ENCODE data around the gene PLCH2. TPM values are rescaled to one million over a fixed set of nuclear protein-coding genes. Genes with fewer than 3 reads are reported as not detected.

The PLCH2 gene
- total and polyA plus RNA-seq, 4 donors, result 0.33 to 1.3 (median 1.0) TPM; not detected in 1

DNA sequence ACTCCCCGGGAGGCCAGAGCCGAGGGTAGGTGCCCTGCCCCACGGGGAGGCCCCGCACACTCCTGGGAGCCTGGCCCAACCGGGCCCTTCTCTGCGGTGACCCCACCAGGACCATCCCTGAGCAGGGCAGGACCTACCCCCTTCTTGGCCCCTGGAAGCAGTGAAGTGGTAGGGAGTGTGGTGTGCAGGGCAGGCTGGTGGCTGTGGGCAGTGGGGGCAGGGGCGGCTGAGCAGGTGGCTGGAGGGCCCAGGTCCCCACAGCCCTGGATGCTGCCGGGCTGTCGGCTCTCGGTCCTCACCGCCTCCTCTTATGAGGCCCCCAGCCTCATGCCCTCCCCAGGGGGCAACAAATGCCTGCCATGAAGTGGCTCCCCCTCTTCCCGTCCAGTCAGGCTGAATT is 19.5 kb downstream of the PLCH2 start:
- Histone ChIP-seq H3K9me3 (ENCODE audit: control insufficient read depth in 4 of 4, low read length in 3 of 4) (no peaks in the 10 kb centered on the region), H3K4me3 (ENCODE audit: low read depth in 1 of 3, low read length in 3 of 3) (no peak overlapping the region), H3K27ac (ENCODE audit: low read depth in 1 of 2, low read length in 2 of 2) (no peak overlapping the region), H3K36me3 (ENCODE audit: control insufficient read depth in 4 of 4, insufficient read depth in 3 of 4, low read depth in 1 of 4, low read length in 3 of 4) (no peaks in the 10 kb centered on the region), H3K27me3 (ENCODE audit: control insufficient read depth in 4 of 4, insufficient read depth in 4 of 4, low read length in 3 of 4) (no peaks in the 10 kb centered on the region), H3K9ac (ENCODE audit: low read depth in 1 of 2, low read length in 2 of 2) (no peak overlapping the region), H3K4me1 (ENCODE audit: control insufficient read depth in 4 of 4, insufficient read depth in 4 of 4, low read length in 3 of 4) (peaks cover 6 to 11% (median 10%) of the 10 kb centered on the region in 4 donors)
- 94% methylated on average over 12 of the region's 12 CpGs for WGBS
- DNase-seq (ENCODE audit: low spot score), result no peak
- no peak for TF ChIP-seq GABPA (IDR thresholded peaks at IDR 0.05 in 1 of 2, conservative IDR thresholded peaks at IDR 0.05 in 1 of 2)

DNA sequence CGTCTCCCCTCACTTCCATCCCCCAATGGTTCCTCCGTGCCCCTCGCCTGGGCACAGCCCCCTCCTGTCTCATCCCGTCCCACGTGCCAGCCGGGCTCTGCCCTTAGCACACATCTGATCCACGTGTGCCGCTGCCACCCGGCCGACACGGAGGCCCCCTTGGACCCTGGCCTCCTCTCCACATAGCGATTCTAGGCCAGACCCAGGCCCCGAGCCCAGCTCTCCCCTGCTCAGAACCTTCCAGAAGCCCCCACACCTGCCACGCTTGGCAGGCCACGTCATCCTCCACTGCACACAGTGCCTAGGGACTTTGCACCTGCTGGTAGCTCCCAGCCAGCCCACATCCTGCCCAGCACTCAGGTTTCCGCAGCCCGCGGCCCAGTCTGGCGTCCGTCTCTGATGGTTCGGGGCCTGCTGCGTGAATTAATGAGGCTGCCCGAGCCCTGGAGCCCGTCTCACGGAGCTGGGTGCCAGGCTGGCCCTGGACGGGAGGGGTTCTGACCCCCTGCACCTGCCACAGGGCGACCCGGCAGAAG is 20.1 kb downstream of the PLCH2 start:
- Histone ChIP-seq H3K9ac (ENCODE audit: low read depth in 1 of 2, low read length in 2 of 2) (no peak overlapping the region), H3K9me3 (ENCODE audit: control insufficient read depth in 4 of 4, low read length in 3 of 4) (no peaks in the 10 kb centered on the region), H3K4me3 (ENCODE audit: low read depth in 1 of 3, low read length in 3 of 3) (no peak overlapping the region), H3K27me3 (ENCODE audit: control insufficient read depth in 4 of 4, insufficient read depth in 4 of 4, low read length in 3 of 4) (no peaks in the 10 kb centered on the region), H3K27ac (ENCODE audit: low read depth in 1 of 2, low read length in 2 of 2) (no peak overlapping the region), H3K4me1 (ENCODE audit: control insufficient read depth in 4 of 4, insufficient read depth in 4 of 4, low read length in 3 of 4) (peaks cover 6 to 11% (median 10%) of the 10 kb centered on the region in 4 donors), H3K36me3 (ENCODE audit: control insufficient read depth in 4 of 4, insufficient read depth in 3 of 4, low read depth in 1 of 4, low read length in 3 of 4) (no peaks in the 10 kb centered on the region)
- WGBS, result 89% methylated on average over 28 of the region's 28 CpGs
- TF ChIP-seq, protein P1, sequence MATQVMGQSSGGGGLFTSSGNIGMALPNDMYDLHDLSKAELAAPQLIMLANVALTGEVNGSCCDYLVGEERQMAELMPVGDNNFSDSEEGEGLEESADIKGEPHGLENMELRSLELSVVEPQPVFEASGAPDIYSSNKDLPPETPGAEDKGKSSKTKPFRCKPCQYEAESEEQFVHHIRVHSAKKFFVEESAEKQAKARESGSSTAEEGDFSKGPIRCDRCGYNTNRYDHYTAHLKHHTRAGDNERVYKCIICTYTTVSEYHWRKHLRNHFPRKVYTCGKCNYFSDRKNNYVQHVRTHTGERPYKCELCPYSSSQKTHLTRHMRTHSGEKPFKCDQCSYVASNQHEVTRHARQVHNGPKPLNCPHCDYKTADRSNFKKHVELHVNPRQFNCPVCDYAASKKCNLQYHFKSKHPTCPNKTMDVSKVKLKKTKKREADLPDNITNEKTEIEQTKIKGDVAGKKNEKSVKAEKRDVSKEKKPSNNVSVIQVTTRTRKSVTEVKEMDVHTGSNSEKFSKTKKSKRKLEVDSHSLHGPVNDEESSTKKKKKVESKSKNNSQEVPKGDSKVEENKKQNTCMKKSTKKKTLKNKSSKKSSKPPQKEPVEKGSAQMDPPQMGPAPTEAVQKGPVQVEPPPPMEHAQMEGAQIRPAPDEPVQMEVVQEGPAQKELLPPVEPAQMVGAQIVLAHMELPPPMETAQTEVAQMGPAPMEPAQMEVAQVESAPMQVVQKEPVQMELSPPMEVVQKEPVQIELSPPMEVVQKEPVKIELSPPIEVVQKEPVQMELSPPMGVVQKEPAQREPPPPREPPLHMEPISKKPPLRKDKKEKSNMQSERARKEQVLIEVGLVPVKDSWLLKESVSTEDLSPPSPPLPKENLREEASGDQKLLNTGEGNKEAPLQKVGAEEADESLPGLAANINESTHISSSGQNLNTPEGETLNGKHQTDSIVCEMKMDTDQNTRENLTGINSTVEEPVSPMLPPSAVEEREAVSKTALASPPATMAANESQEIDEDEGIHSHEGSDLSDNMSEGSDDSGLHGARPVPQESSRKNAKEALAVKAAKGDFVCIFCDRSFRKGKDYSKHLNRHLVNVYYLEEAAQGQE (IDR thresholded peaks at IDR 0.05), result no peak
- no peak for TF ChIP-seq SP1 (IDR thresholded peaks at IDR 0.05)
- TF ChIP-seq FOXA1 (IDR thresholded peaks at IDR 0.05), result no peak
- TF ChIP-seq FOXA2 (IDR thresholded peaks at IDR 0.05), result no peak
- TF ChIP-seq HNF4A (conservative IDR thresholded peaks at IDR 0.05), result no peak
- no peak for TF ChIP-seq YY1 (IDR thresholded peaks at IDR 0.05)
- TF ChIP-seq NR2F2 (IDR thresholded peaks at IDR 0.05), result no peak
- no peak for TF ChIP-seq RAD21 (IDR thresholded peaks at IDR 0.05)
- TF ChIP-seq, protein P2, sequence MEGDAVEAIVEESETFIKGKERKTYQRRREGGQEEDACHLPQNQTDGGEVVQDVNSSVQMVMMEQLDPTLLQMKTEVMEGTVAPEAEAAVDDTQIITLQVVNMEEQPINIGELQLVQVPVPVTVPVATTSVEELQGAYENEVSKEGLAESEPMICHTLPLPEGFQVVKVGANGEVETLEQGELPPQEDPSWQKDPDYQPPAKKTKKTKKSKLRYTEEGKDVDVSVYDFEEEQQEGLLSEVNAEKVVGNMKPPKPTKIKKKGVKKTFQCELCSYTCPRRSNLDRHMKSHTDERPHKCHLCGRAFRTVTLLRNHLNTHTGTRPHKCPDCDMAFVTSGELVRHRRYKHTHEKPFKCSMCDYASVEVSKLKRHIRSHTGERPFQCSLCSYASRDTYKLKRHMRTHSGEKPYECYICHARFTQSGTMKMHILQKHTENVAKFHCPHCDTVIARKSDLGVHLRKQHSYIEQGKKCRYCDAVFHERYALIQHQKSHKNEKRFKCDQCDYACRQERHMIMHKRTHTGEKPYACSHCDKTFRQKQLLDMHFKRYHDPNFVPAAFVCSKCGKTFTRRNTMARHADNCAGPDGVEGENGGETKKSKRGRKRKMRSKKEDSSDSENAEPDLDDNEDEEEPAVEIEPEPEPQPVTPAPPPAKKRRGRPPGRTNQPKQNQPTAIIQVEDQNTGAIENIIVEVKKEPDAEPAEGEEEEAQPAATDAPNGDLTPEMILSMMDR (IDR thresholded peaks at IDR 0.05; ENCODE audit: low read depth, low read length, missing input control), result no peak
- TF ChIP-seq HNF4G (IDR thresholded peaks at IDR 0.05), result no peak
- TF ChIP-seq, protein P3, sequence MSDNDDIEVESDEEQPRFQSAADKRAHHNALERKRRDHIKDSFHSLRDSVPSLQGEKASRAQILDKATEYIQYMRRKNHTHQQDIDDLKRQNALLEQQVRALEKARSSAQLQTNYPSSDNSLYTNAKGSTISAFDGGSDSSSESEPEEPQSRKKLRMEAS (IDR thresholded peaks at IDR 0.05), result no peak
- TF ChIP-seq JUND (IDR thresholded peaks at IDR 0.05), result no peak
- no peak for TF ChIP-seq EGR1 (IDR thresholded peaks at IDR 0.05; ENCODE audit: low read depth in 2 of 2)
- no peak for DNase-seq (ENCODE audit: low spot score)

DNA sequence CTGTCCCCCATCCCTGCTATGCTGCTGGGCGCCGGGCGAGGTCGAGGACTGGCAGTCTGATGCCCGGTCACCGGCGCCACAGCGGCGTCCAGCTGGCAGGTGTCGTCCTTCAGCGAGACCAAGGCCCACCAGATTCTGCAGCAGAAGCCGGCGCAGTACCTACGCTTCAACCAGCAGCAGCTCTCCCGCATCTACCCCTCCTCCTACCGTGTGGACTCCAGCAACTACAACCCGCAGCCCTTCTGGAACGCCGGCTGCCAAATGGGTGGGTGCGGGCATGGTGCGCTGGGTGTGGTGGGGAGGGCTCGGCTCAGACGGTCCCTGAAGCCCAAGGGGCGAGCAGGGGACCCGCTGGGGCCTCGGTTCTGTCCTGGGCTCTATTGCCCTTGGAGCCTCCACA is 20.7 kb downstream of the PLCH2 start:
- Histone ChIP-seq H3K4me1 (ENCODE audit: control insufficient read depth in 4 of 4, insufficient read depth in 4 of 4, low read length in 3 of 4) (peaks cover 6 to 11% (median 10%) of the 10 kb centered on the region in 4 donors), H3K27me3 (ENCODE audit: control insufficient read depth in 4 of 4, insufficient read depth in 4 of 4, low read length in 3 of 4) (no peaks in the 10 kb centered on the region), H3K27ac (ENCODE audit: low read depth in 1 of 2, low read length in 2 of 2) (no peak overlapping the region), H3K36me3 (ENCODE audit: control insufficient read depth in 4 of 4, insufficient read depth in 3 of 4, low read depth in 1 of 4, low read length in 3 of 4) (no peaks in the 10 kb centered on the region), H3K9ac (ENCODE audit: low read depth in 1 of 2, low read length in 2 of 2) (no peak overlapping the region), H3K4me3 (ENCODE audit: low read depth in 1 of 3, low read length in 3 of 3) (no peak overlapping the region), H3K9me3 (ENCODE audit: control insufficient read depth in 4 of 4, low read length in 3 of 4) (no peaks in the 10 kb centered on the region)
- TF ChIP-seq FOXA2 (IDR thresholded peaks at IDR 0.05), result no peak
- TF ChIP-seq, protein P2 (IDR thresholded peaks at IDR 0.05; ENCODE audit: low read depth, low read length, missing input control), result no peak
- TF ChIP-seq HNF4A (conservative IDR thresholded peaks at IDR 0.05), result no peak
- TF ChIP-seq RXRA (IDR thresholded peaks at IDR 0.05), result no peak
- TF ChIP-seq TAF1 (conservative IDR thresholded peaks at IDR 0.05), result no peak
- TF ChIP-seq, protein P4, sequence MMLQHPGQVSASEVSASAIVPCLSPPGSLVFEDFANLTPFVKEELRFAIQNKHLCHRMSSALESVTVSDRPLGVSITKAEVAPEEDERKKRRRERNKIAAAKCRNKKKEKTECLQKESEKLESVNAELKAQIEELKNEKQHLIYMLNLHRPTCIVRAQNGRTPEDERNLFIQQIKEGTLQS (IDR thresholded peaks at IDR 0.05), result no peak
- TF ChIP-seq, protein P3 (IDR thresholded peaks at IDR 0.05), result no peak
- TF ChIP-seq, protein P5, sequence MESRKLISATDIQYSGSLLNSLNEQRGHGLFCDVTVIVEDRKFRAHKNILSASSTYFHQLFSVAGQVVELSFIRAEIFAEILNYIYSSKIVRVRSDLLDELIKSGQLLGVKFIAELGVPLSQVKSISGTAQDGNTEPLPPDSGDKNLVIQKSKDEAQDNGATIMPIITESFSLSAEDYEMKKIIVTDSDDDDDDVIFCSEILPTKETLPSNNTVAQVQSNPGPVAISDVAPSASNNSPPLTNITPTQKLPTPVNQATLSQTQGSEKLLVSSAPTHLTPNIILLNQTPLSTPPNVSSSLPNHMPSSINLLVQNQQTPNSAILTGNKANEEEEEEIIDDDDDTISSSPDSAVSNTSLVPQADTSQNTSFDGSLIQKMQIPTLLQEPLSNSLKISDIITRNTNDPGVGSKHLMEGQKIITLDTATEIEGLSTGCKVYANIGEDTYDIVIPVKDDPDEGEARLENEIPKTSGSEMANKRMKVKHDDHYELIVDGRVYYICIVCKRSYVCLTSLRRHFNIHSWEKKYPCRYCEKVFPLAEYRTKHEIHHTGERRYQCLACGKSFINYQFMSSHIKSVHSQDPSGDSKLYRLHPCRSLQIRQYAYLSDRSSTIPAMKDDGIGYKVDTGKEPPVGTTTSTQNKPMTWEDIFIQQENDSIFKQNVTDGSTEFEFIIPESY (IDR thresholded peaks at IDR 0.05), result no peak
- DNase-seq (ENCODE audit: low spot score), result no peak
- 90% methylated on average over 26 of the region's 26 CpGs for WGBS

Data from liver (tissue), 9 donors.